Parathyroid adenoma (tissue), 2 donors: ENCODE results near the gene NCKAP1.
"Not testable (repeated sequence)": the region's sequence is repeated elsewhere in the genome, so short reads cannot be mapped to it uniquely, and the experiment has no call there.

Experiments used
- H2AFZ ChIP-seq: fragments of 300-600 bp; sonication (generic); one replicate; pipeline ENCODE4 v1.7.0; 2017; ENCODE audit warnings: antibody characterized with exemption, mild to moderate bottlenecking
- H3K27ac ChIP-seq: fragments of 300-600 bp; sonication (generic); one replicate; pipeline ENCODE4 v1.7.0; 2017
- H3K27me3 ChIP-seq: fragments of 300-600 bp; sonication (generic); one replicate; pipeline ENCODE4 v1.7.0; 2017; ENCODE audit warnings: low read length; ENCODE audit not compliant: control insufficient read depth, insufficient read depth
- H3K36me3 ChIP-seq: fragments of 300-600 bp; sonication (generic); one replicate; pipeline ENCODE4 v1.7.0; 2017; ENCODE audit warnings: low read length; ENCODE audit not compliant: control insufficient read depth, insufficient read depth
- H3K4me1 ChIP-seq: fragments of 300-600 bp; sonication (generic); one replicate; pipeline ENCODE4 v1.7.0; 2017; ENCODE audit warnings: control low read depth
- H3K4me2 ChIP-seq: fragments of 300-600 bp; sonication (generic); one replicate; pipeline ENCODE4 v1.7.0; 2017; ENCODE audit warnings: low read length
- H3K4me3 ChIP-seq: fragments of 300-600 bp; sonication (generic); one replicate; pipeline ENCODE4 v1.7.0; 2017; ENCODE audit warnings: low read depth, low read length
- H3K79me2 ChIP-seq: fragments of 300-600 bp; sonication (generic); one replicate; pipeline ENCODE4 v1.7.0; 2017; ENCODE audit warnings: control low read depth
- H3K9ac ChIP-seq: fragments of 300-600 bp; sonication (generic); one replicate; pipeline ENCODE4 v1.7.0; 2017; ENCODE audit warnings: mild to moderate bottlenecking
- H3K9me3 ChIP-seq: fragments of 300-600 bp; sonication (generic); one replicate; pipeline ENCODE4 v1.7.0; 2017; ENCODE audit warnings: low read length; ENCODE audit not compliant: control insufficient read depth
- TF ChIP-seq, protein P1 (sequence below): fragments of 300-600 bp; sonication (generic); IDR thresholded peaks from one replicate; pipeline ENCODE4 v1.7.0; 2017; ENCODE audit warnings: antibody characterized with exemption, mild to moderate bottlenecking
- donor health status: primary hyperparathyroidism.

NCKAP1 gene

DNA sequence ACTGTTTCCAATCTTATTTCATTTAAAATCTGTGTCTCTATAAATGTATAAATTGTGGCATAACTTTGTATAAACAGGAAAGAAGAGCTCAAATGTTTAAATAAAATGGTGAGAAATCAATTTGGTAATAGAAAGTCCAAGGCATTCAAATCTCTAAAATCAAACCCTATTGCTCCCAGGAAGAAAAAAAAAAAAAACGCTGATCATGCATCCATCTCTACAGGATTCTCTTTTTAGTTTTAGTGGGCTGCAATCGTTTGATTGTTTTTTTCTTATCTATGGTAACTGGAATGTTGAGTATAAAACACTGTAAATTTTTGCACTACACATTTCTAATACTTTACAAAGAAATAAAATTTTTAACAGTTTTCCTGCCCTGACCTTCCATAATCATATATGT, 75.6 kb downstream of the NCKAP1 start:
- TF ChIP-seq, protein P1, sequence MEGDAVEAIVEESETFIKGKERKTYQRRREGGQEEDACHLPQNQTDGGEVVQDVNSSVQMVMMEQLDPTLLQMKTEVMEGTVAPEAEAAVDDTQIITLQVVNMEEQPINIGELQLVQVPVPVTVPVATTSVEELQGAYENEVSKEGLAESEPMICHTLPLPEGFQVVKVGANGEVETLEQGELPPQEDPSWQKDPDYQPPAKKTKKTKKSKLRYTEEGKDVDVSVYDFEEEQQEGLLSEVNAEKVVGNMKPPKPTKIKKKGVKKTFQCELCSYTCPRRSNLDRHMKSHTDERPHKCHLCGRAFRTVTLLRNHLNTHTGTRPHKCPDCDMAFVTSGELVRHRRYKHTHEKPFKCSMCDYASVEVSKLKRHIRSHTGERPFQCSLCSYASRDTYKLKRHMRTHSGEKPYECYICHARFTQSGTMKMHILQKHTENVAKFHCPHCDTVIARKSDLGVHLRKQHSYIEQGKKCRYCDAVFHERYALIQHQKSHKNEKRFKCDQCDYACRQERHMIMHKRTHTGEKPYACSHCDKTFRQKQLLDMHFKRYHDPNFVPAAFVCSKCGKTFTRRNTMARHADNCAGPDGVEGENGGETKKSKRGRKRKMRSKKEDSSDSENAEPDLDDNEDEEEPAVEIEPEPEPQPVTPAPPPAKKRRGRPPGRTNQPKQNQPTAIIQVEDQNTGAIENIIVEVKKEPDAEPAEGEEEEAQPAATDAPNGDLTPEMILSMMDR = no peak
- Histone ChIP-seq H3K79me2 (no peaks in the 10 kb centered on the region), H3K9me3 (no peaks in the 10 kb centered on the region), H3K4me1 (peaks cover 3% of the 10 kb centered on the region), H2AFZ (no peak overlapping the region), H3K4me2 (no peak overlapping the region), H3K27ac (no peak overlapping the region), H3K4me3 (no peak overlapping the region), H3K36me3 (no peaks in the 10 kb centered on the region), H3K27me3 (no peaks in the 10 kb centered on the region), H3K9ac (no peak overlapping the region)

DNA sequence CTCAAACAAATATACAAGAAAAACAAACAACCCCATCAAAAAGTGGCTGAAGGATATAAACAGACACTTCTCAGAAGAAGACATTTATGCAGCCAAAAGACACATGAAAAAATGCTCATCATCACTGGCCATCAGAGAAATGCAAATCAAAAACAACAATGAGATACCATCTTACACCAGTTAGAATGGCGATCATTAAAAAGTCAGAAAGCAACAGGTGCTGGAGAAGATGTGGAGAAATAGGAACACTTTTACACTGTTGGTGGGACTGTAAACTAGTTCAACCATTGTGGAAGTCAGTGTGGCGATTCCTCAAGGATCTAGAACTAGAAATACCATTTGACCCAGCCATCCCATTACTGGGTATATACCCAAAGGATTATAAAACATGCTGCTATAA, 77.4 kb downstream of the NCKAP1 start:
- H3K9ac ChIP-seq, H3K4me3 ChIP-seq, H3K9me3 ChIP-seq, H3K27me3 ChIP-seq, H2AFZ ChIP-seq, H3K27ac ChIP-seq, H3K4me1 ChIP-seq, H3K36me3 ChIP-seq, H3K4me2 ChIP-seq, H3K79me2 ChIP-seq: not testable (repeated sequence)

DNA sequence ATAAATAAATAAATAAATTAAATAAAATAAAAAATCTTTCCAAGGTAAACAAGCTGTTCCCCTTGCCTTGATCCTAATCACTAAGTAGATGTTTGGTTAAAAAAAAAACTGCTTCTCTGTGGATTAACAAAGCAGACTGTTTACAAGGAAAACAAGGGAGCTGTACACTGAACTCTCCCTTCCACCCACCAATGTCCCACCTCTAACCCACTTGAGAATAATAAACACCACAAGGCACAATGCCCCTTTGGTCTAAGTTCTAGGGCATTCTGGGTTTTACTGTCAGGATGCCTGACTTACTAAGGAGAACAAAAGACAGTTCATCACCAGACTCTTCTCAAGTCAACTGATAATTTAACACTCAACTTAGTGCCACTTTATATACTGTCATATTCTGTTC, 83.5 kb downstream of the NCKAP1 start:
- Histone ChIP-seq H3K36me3 (no peaks in the 10 kb centered on the region), H3K27ac (no peak overlapping the region), H3K4me1 (no peaks in the 10 kb centered on the region), H2AFZ (no peak overlapping the region), H3K4me3 (no peak overlapping the region), H3K9ac (no peak overlapping the region), H3K4me2 (no peak overlapping the region), H3K79me2 (no peaks in the 10 kb centered on the region), H3K27me3 (no peaks in the 10 kb centered on the region), H3K9me3 (no peaks in the 10 kb centered on the region)
- TF ChIP-seq, protein P1 = no peak

DNA sequence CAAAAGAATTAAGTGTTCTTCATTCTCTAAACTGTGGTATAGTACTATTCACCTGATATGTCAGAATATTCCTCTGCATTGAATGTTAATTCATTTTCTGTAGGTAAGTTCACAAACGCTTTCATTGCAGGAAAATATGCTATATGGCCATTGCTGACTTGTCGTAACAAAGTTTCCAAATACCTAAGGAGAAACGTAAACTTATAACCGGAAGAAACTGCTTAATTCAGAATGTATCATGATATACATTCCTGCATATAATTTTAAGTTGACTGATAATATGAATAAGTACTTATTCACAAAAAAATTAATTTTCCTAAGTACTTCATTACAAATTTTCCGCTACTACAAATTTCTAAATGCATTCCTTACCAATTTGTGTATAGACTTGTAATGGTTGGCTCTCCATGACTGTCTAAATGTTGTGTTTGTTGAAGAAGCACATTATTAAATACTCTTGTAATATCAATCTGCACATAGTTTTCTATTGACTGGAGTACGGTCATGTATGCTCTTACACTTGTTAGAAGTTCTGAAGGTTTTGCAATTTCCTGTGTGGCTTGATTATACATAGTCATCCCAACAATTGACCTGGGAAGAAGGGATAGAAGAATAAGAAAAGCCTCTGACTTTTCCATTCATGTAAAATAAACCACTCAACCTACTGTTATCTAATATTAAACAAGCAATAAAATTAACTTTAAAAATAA, 85.4 kb downstream of the NCKAP1 start:
- Histone ChIP-seq H3K79me2 (no peaks in the 10 kb centered on the region), H3K9ac (no peak overlapping the region), H3K27me3 (no peaks in the 10 kb centered on the region), H3K9me3 (no peaks in the 10 kb centered on the region), H2AFZ (no peak overlapping the region), H3K27ac (no peak overlapping the region), H3K4me3 (no peak overlapping the region), H3K4me1 (no peaks in the 10 kb centered on the region), H3K4me2 (no peak overlapping the region), H3K36me3 (no peaks in the 10 kb centered on the region)
- TF ChIP-seq, protein P1 = no peak

DNA sequence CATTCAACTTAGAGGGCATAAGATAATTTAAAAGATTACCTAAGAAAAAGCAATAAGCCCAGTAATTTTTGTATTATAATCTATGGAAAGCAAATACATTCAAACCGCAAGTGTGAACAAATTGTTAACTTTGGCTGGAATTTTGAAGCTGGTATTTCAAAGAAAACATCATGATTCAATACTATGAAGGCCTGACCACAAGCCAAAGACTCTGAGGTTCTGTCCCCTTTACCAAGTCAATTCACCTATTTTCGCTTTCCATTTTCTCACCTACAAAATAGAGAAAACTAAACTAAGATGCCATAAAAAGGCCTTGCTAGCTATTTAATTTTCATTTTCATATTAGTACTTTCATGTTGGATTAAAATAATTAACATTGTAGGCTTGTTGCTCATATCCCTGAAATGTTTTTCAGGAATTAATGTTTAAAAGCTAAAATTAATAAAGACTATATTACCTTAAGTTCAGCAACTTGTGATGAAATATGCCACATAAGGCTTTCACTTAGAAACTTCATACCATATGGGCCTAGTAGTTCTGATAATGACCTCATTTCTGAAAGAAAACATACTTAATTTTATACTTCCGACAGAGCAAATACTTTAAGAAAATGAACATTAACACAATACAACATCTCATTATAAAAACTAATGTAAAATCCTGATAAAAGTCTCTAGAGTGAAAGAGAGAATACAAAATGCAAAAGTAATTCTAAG, 86.2 kb downstream of the NCKAP1 start:
- H3K9me3 ChIP-seq = no peaks in the 10 kb centered on the region
- no peaks in the 10 kb centered on the region for H3K36me3 ChIP-seq
- H3K27me3 ChIP-seq = no peaks in the 10 kb centered on the region
- H3K27ac ChIP-seq = no peak overlapping the region
- H3K4me3 ChIP-seq = no peak overlapping the region
- H3K79me2 ChIP-seq = no peaks in the 10 kb centered on the region
- no peaks in the 10 kb centered on the region for H3K4me1 ChIP-seq
- H3K4me2 ChIP-seq = no peak overlapping the region
- no peak overlapping the region for H2AFZ ChIP-seq
- H3K9ac ChIP-seq = no peak overlapping the region
- TF ChIP-seq, protein P1 = no peak
